Fibroblast of skin of left quadriceps (primary cell): ENCODE measurements around the gene PTPRN.
"Not testable (repeated sequence)": the region's sequence is repeated elsewhere in the genome, so short reads cannot be mapped to it uniquely, and the experiment has no call there.

ENCODE experiments used
- DNase-seq, 2 experiments: peaks; one replicate each; pipeline ENCODE4 v3.0.0-alpha.2; 2013; ENCODE audit warnings: low read depth in 2 of 2

PTPRN gene

GRCh38 chr2:219270055-219270372 is 39.2 kb downstream of the PTPRN start:
- no peak for DNase-seq

- no peak for DNase-seq
Observed at GRCh38 chr2:219269362-219270054, 39.7 kb downstream of the PTPRN start.

GRCh38 chr2:219268294-219268693 is 40.9 kb downstream of the PTPRN start:
- DNase-seq, result no peak

- DNase-seq, result no peak
Observed at GRCh38 chr2:219266886-219267285, 42.3 kb downstream of the PTPRN start.

- no peak for DNase-seq
Observed at GRCh38 chr2:219266232-219266631, 43.0 kb downstream of the PTPRN start.

- DNase-seq, result no peak
Observed at GRCh38 chr2:219261024-219261855, 48.0 kb downstream of the PTPRN start.

GRCh38 chr2:219258942-219259341 is 50.3 kb downstream of the PTPRN start:
- DNase-seq, result not testable (repeated sequence)

GRCh38 chr2:219254590-219255201 is 54.5 kb downstream of the PTPRN start:
- no peak for DNase-seq

GRCh38 chr2:219253753-219254589 is 55.2 kb downstream of the PTPRN start, which contains the start of gene TUBA4A:
Gene TUBA4A, minus strand, starts transcription at chr2:219253918. Its CDS starts 60 bp downstream, at chr2:219253858.
- no peak for DNase-seq

- DNase-seq, result no peak
Observed at GRCh38 chr2:219252900-219253752, 56.1 kb downstream of the PTPRN start, which contains the start of gene TUBA4B. Gene TUBA4B, plus strand, starts transcription at chr2:219253243. Its CDS starts 165 bp downstream, at chr2:219253408.

- no peak for DNase-seq
Observed at GRCh38 chr2:219252570-219252899, 56.7 kb downstream of the PTPRN start.

- DNase-seq, result no peak
Observed at GRCh38 chr2:219252084-219252483, 57.1 kb downstream of the PTPRN start.

- no peak for DNase-seq
Observed at GRCh38 chr2:219251656-219252055, 57.5 kb downstream of the PTPRN start.

GRCh38 chr2:219250049-219250781 is 59.0 kb downstream of the PTPRN start:
- DNase-seq, result no peak

GRCh38 chr2:219249203-219249980 is 59.8 kb downstream of the PTPRN start:
- peak; percentile 49 to 53 for DNase-seq

- no peak for DNase-seq
Observed at GRCh38 chr2:219248845-219249202, 60.4 kb downstream of the PTPRN start.

- DNase-seq, result no peak
Observed at GRCh38 chr2:219247678-219248642, 61.2 kb downstream of the PTPRN start.

GRCh38 chr2:219246559-219246958 is 62.6 kb downstream of the PTPRN start:
- no peak for DNase-seq
